NT2/D1 (cell line): ENCODE measurements around the gene CALY.

Experiments used
- SUZ12 ChIP-seq: IDR thresholded peaks from 2 replicates; pipeline ENCODE4 v1.6.1; 2011; ENCODE audit not compliant: insufficient read length, insufficient read depth; ENCODE audit errors: extremely low read depth
- YY1 ChIP-seq: IDR thresholded peaks from 2 replicates; pipeline ENCODE4 v1.6.1; 2011; ENCODE audit not compliant: insufficient read length, insufficient read depth
- ZNF274 ChIP-seq: IDR thresholded peaks from 2 replicates; pipeline ENCODE4 v1.6.1; 2011; ENCODE audit warnings: mild to moderate bottlenecking, low read depth, low read length

- TF ChIP-seq SUZ12 (no peak), YY1 (no peak), ZNF274 (no peak)
Observed at GRCh38 chr10:133366130-133366478, 29.4 kb upstream of the CALY start.
